Measurements from ENCODE around the gene GABRB1. TPM values are rescaled to one million over a fixed set of nuclear protein-coding genes. Genes with fewer than 3 reads are reported as not detected.

The GABRB1 gene
- total RNA-seq, 2 experiments from 2014 or later, result not detected

DNA sequence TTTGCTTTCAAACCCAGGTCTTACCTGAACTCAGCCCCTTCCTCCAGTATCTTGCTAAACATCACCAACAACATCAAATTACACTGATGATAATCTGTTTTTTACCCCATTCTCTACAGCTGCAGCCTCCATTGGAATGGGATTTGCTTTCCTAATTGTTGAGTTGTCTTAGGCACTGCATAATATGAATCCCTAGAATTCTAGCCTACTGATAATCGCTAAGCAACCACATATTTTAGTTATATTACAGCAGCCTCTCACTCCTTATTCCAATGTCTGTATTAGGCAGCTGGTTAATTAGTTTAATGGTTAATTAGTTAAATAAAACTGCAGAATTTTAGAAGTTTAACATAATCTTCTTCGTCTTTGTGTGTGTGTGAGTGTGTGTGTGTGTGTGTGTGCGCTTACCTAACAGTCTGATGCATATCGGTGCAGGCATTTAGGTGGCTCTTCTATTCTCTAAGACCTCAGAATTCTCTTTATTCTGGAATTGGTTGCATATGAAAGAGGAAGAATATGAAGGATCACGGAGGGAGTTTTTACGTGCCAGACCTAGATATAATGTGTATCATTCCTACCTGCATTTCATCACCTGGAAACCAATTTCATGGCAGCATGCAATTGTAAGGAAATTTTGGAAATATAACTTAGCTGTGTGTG is 437.5 kb downstream of the GABRB1 start:
- no peak overlapping the region for H3K27ac Mint-ChIP-seq
- DNase-seq, result no peak
- H3K27me3 Mint-ChIP-seq, result peaks cover 4% of the 10 kb centered on the region
- no peak overlapping the region for H3K4me3 Mint-ChIP-seq
- H3K9me3 Mint-ChIP-seq, result no peaks in the 10 kb centered on the region
- peaks cover 1% of the 10 kb centered on the region for H3K4me1 Mint-ChIP-seq
- no peaks in the 10 kb centered on the region for H3K36me3 Mint-ChIP-seq (ENCODE audit: low read depth)
- ChIA-PET CTCF (interaction anchor here (1.4 kb wide), 1 partner anchor 8 kb away, joined by 3 read pairs; no protein-coding TSS in a partner anchor), POLR2A (no interaction called here)

DNA sequence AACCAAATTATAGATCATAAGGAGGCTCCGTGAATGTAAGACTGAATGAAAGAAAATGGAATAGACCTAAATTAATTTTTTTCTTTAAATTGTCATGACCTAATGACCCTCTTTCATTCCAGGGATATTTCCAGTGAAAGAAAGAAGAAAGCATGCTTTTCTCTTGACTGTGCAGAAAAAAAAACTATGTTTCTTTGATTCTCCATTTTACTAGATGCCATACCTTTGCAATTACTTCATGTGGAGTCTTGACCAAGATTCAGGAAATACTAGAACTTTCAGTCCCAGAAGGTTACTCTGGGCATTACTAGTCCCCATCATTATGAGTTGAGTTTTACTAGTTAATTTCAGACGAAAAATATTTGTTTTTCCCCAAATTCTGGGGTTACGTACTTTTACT is 438.6 kb downstream of the GABRB1 start:
- DNase-seq, result no peak
- POLR2A ChIA-PET, result no interaction called here
- Mint-ChIP-seq H3K36me3 (ENCODE audit: low read depth) (no peaks in the 10 kb centered on the region), H3K4me3 (no peak overlapping the region), H3K27ac (no peak overlapping the region), H3K4me1 (no peaks in the 10 kb centered on the region), H3K9me3 (no peaks in the 10 kb centered on the region), H3K27me3 (peaks cover 7% of the 10 kb centered on the region)
- CTCF ChIA-PET, result no interaction called here

DNA sequence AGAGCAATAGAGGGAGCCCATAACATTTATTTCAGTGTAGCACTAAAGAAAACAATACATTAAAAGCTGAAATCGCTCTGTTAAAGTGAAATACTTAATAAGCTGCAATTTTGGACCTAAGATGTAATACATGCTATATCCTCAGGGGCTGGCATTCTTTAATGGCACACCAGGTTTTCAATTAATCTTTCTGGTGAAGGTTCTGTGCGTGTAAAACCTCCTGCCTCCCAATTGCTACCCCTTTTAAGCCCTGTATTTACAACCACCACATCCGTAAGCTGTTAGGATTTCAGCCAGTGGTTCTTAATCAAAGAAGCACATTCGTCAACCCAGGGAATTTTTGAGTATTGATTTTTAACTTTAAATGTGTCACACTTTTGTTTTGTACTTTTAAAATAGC is 439.7 kb downstream of the GABRB1 start:
- Mint-ChIP-seq H3K27me3 (peaks cover 7% of the 10 kb centered on the region), H3K27ac (no peak overlapping the region), H3K4me3 (no peak overlapping the region), H3K9me3 (no peaks in the 10 kb centered on the region), H3K4me1 (no peaks in the 10 kb centered on the region), H3K36me3 (ENCODE audit: low read depth) (no peaks in the 10 kb centered on the region)
- ChIA-PET POLR2A (no interaction called here), CTCF (interaction anchor here (1.4 to 3.1 kb wide), 3 partner anchors 8 to 13 kb away, joined by 6 to 8 read pairs (median 6); partner anchors contain the start of genes ATP10D and COMMD8)
- no peak for DNase-seq

DNA sequence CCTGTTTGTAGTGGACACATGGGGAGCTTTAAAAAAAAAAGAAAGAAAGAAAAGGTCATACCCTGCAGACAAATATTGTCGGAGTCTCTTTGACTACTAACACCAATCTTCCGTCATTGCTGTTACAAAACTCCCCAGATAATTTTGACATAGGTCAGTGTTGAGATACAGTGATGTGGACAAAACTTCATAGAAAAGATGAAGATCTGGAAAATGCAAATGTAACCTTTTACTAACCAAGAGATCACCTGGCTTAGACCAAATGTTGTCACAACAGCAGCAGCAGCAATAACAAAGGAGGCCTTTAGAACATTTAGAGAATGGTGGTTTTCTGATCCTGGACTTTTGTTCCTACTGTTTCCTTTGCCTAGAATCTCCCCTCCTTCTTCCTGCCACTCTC is 440.2 kb downstream of the GABRB1 start:
- Mint-ChIP-seq H3K27ac (no peak overlapping the region), H3K9me3 (no peaks in the 10 kb centered on the region), H3K4me3 (no peak overlapping the region), H3K4me1 (no peaks in the 10 kb centered on the region), H3K27me3 (peaks cover 7% of the 10 kb centered on the region), H3K36me3 (ENCODE audit: low read depth) (no peaks in the 10 kb centered on the region)
- CTCF ChIA-PET, result interaction anchor here (1.4 to 3.1 kb wide), 3 partner anchors 8 to 13 kb away, joined by 6 to 8 read pairs (median 6); partner anchors contain the start of genes ATP10D and COMMD8
- no peak for DNase-seq
- POLR2A ChIA-PET, result no interaction called here

DNA sequence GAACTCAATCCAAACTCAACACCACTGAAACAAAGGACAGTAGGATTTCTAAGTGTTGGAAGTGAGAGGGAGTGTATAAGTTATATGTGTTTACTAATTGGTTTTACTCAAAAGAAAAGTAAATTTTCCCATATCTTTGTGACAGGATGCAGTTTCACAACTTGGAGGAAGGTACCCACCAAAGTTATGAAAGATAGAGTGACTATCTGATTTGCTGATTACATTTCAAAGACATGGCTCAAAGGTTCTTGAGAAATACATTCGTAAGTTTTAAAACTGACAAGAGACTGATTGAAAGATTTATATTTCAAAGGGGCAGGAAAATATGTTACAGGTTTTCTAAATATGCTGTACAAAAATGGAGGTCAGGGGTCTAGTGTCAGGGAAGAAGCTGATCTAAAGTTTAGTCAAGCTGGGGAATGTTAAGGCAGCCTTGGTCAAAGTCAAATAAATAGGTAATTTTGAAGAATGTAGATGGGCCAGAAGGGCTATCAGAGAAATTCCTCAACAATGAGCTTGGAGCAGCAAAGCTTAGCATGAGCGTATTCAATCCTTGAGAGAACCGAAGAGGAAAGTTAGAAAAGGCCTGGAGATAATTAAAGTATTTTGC is 441.9 kb downstream of the GABRB1 start:
- H3K36me3 Mint-ChIP-seq (ENCODE audit: low read depth), result no peaks in the 10 kb centered on the region
- H3K27me3 Mint-ChIP-seq, result peaks cover 7% of the 10 kb centered on the region
- DNase-seq, result no peak
- ChIA-PET CTCF (interaction anchor here (3.1 kb wide), 1 partner anchor 11 kb away, joined by 8 read pairs; the partner anchor contains the start of gene ATP10D), POLR2A (interaction anchor here (0.5 to 0.6 kb wide), 2 partner anchors 10 to 57 kb away, joined by 3 read pairs; partner anchors contain the start of gene COMMD8)
- no peaks in the 10 kb centered on the region for H3K4me1 Mint-ChIP-seq
- H3K4me3 Mint-ChIP-seq, result no peak overlapping the region
- no peaks in the 10 kb centered on the region for H3K9me3 Mint-ChIP-seq
- H3K27ac Mint-ChIP-seq, result no peak overlapping the region

DNA sequence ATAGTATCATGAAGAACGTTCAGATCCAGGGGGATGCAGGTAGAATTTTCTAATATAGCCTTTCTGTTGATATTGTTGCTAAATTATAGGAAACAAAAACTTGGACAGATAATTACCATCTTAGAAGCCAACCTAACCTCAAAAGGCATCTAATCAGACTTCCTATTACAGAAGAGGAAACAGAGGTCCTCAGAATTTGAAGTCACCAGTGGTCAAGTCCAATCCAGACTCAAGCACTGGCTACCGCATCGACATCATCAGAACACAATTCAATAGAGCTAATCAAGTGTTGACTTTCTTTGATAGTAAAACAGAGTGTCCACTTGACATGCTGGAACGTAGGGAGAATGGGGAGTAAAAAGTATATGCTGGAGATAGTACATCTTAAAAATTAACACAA is 443.4 kb downstream of the GABRB1 start:
- H3K4me1 Mint-ChIP-seq, result no peaks in the 10 kb centered on the region
- peaks cover 7% of the 10 kb centered on the region for H3K27me3 Mint-ChIP-seq
- H3K36me3 Mint-ChIP-seq (ENCODE audit: low read depth), result no peaks in the 10 kb centered on the region
- H3K9me3 Mint-ChIP-seq, result no peaks in the 10 kb centered on the region
- H3K4me3 Mint-ChIP-seq, result no peak overlapping the region
- ChIA-PET CTCF (interaction anchor here (0.6 kb wide), 1 partner anchor 418 kb away, joined by 3 read pairs; no protein-coding TSS in a partner anchor), POLR2A (no interaction called here)
- no peak for DNase-seq
- no peak overlapping the region for H3K27ac Mint-ChIP-seq

DNA sequence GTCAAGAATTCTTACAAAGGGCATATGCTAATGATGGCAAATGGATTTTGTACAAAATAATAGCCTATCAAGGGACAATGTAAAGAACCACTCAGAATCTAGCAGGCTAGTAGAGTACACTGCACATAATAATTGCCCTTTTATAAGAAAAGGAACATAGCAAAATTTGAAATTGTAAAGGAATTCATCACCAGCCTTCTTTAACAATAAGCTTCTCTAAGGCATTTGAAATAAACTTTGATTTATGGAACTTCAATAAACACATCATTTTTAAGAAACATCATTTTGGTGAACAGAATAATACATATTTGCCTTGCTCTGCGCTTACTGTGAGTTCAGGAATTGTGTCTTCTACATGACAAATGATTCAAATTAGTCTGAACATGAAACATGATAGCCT is 444.0 kb downstream of the GABRB1 start:
- Mint-ChIP-seq H3K4me3 (no peak overlapping the region), H3K27me3 (peaks cover 5% of the 10 kb centered on the region), H3K9me3 (no peaks in the 10 kb centered on the region), H3K27ac (no peak overlapping the region), H3K4me1 (no peaks in the 10 kb centered on the region), H3K36me3 (ENCODE audit: low read depth) (no peaks in the 10 kb centered on the region)
- POLR2A ChIA-PET, result no interaction called here
- CTCF ChIA-PET, result interaction anchor here (0.6 kb wide), 1 partner anchor 418 kb away, joined by 3 read pairs; no protein-coding TSS in a partner anchor
- no peak for DNase-seq

Other genes with a start within 250 kb of the GABRB1 start
- not detected for gene COX7B2, start 122.3 kb upstream of the GABRB1 start, total RNA-seq
- gene GABRA4, start 38.0 kb upstream of the GABRB1 start, total RNA-seq, result not detected

Measured in activated CD4-positive, alpha-beta T cell treated with anti-CD3 and anti-CD28 coated beads, Interleukin-2, amount 10 ng/mL, durations not matched to agents 7 days and 5 days (primary cell).